OCI-LY7 (cell line): ENCODE data around the gene OR51E2. TPM values are rescaled to one million over a fixed set of nuclear protein-coding genes. Genes with fewer than 3 reads are reported as not detected.

Experiments used
- BruUV-seq: library from RNA; stranded (reverse); fragments of 400-500 nt; replicated peaks from 2 replicates; lab custom pipeline; 2021; lab: Mats Ljungman, UMichigan
- CTCF ChIA-PET: fragments of 300-600 bp; sonication (Branson Sonifier 250); formaldehyde crosslinking; loops from one replicate; lab custom pipeline; 2022; ENCODE audit warnings: antibody characterized with exemption; ENCODE audit not compliant: unreplicated experiment; lab: Charles Lee
- POLR2A ChIA-PET: fragments of 300-600 bp; sonication (Branson Sonifier 250); formaldehyde crosslinking; loops from one replicate; lab custom pipeline; 2022; ENCODE audit warnings: antibody characterized with exemption; lab: Charles Lee
- DNase-seq: peaks from one replicate; pipeline ENCODE4 v3.0.0-alpha.2; 2015; ENCODE audit warnings: low spot score
- H2AFZ ChIP-seq: fragments of 200-600 bp; sonication (generic), shearing (Covaris generic); 2 replicates; pipeline ENCODE4 v1.6.1; 2014; ENCODE audit warnings: mild to moderate bottlenecking, antibody characterized with exemption, low read length, moderate library complexity
- H3K27ac ChIP-seq: fragments of 200-600 bp; sonication (generic); 2 replicates; pipeline ENCODE4 v1.5.1; 2014; ENCODE audit warnings: mixed run types, low read depth, mild to moderate bottlenecking, moderate library complexity, low read length, inconsistent platforms; ENCODE audit not compliant: poor library complexity, severe bottlenecking
- H3K36me3 ChIP-seq: fragments of 200-600 bp; sonication (generic); 2 replicates; pipeline ENCODE4 v1.6.1; 2014; ENCODE audit warnings: mild to moderate bottlenecking, antibody characterized with exemption, low read length, moderate library complexity, mixed read lengths; ENCODE audit not compliant: insufficient read depth
- H3K4me1 ChIP-seq: fragments of 200-600 bp; sonication (generic); 2 replicates; pipeline ENCODE4 v1.5.1; 2014; ENCODE audit warnings: mild to moderate bottlenecking, low read length; ENCODE audit not compliant: insufficient read depth, poor library complexity, severe bottlenecking
- H3K4me2 ChIP-seq: fragments of 200-600 bp; sonication (generic); 2 replicates; pipeline ENCODE4 v1.6.1; 2014; ENCODE audit warnings: mild to moderate bottlenecking, low read length
- H3K4me3 ChIP-seq: fragments of 200-600 bp; sonication (generic); 2 replicates; pipeline ENCODE4 v1.5.1; 2014; ENCODE audit warnings: mild to moderate bottlenecking, low read depth, low read length; ENCODE audit not compliant: poor library complexity, severe bottlenecking
- H3K79me2 ChIP-seq: fragments of 200-600 bp; sonication (generic); 2 replicates; pipeline ENCODE4 v1.6.1; 2016; ENCODE audit warnings: low read depth, mild to moderate bottlenecking, low read length, moderate library complexity, mixed read lengths; ENCODE audit not compliant: insufficient read depth
- H3K9me2 ChIP-seq: fragments of 200-600 bp; sonication (generic); 2 replicates; pipeline ENCODE4 v1.6.1; 2016; ENCODE audit warnings: mild to moderate bottlenecking, low read length, mixed read lengths; ENCODE audit not compliant: insufficient read depth
- H3K9me3 ChIP-seq: fragments of 200-600 bp; sonication (generic); 2 replicates; pipeline ENCODE4 v1.6.1; 2014; ENCODE audit warnings: mild to moderate bottlenecking, mixed run types, low read length, mixed read lengths
- H4K20me1 ChIP-seq: fragments of 200-600 bp; sonication (generic); 2 replicates; pipeline ENCODE4 v1.6.1; 2014; ENCODE audit warnings: mild to moderate bottlenecking, antibody characterized with exemption, low read length, moderate library complexity, mixed read lengths; ENCODE audit not compliant: insufficient read depth
- EZH2phosphoT487 ChIP-seq: fragments of 200-600 bp; sonication (generic); IDR thresholded peaks from 2 replicates; pipeline ENCODE4 v1.6.1; 2018; ENCODE audit warnings: low read depth, borderline replicate concordance, mild to moderate bottlenecking, mixed run types, antibody characterized with exemption, low read length, moderate library complexity, mixed read lengths
- intact Hi-C: fragments of 100-400 bp; cut with micrococcal nuclease; formaldehyde crosslinking; loops from one replicate; pipeline ENCODE4 v1.10.0; 2022; ENCODE audit not compliant: unreplicated experiment
- total RNA-seq, 2 experiments: library from RNA; depleted of rRNA in 1 of 2; stranded (reverse); fragments of >200 nt in 1 of 2; shearing (Covaris generic) in 1 of 2; gene quantifications; 2 replicates each; pipeline ENCODE4 v1.2.3, GENCODE V29; 2014 to 2022
- TF ChIP-seq, protein P1 (sequence below): fragments of 200-600 bp; sonication (generic); conservative IDR thresholded peaks from 2 replicates; pipeline ENCODE4 v1.5.1; 2014; ENCODE audit warnings: mild to moderate bottlenecking, antibody characterized with exemption, low read length, moderate library complexity, mixed read lengths

Gene OR51E2
- total RNA-seq, 2 experiments from 2014 or later: not detected

DNA sequence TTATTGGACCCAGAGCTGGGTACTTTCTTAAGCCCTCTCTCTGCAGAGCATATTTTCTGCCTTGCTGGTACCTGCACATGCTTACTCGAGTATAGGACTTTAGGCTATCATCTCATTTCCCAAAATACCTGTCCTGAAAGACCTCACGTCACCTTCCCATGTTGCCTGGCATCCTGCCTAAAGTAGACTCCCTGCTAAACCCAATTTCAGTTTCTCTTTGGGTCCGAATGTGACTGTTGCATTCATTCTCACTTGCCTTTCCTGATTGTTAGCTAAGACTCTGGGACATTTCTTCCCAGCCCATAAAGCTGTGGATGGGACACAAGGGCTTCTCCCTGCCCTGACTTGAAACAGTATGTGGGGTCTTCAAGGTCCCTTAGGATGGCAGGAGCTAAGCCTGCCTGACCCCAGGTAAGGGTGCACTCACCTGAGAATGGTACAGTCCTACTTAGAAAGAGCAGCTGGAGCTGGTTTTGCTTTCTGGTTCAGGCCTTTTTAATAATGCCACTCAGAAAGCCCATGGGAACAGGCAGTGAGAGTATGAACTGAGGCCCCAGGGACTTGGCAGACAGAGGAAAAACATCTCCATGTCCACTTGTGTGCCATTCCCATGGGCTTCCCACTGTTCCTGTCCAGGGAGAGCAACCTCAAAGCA lies 12.9 kb downstream of the OR51E2 start:
- TF ChIP-seq, protein P1, sequence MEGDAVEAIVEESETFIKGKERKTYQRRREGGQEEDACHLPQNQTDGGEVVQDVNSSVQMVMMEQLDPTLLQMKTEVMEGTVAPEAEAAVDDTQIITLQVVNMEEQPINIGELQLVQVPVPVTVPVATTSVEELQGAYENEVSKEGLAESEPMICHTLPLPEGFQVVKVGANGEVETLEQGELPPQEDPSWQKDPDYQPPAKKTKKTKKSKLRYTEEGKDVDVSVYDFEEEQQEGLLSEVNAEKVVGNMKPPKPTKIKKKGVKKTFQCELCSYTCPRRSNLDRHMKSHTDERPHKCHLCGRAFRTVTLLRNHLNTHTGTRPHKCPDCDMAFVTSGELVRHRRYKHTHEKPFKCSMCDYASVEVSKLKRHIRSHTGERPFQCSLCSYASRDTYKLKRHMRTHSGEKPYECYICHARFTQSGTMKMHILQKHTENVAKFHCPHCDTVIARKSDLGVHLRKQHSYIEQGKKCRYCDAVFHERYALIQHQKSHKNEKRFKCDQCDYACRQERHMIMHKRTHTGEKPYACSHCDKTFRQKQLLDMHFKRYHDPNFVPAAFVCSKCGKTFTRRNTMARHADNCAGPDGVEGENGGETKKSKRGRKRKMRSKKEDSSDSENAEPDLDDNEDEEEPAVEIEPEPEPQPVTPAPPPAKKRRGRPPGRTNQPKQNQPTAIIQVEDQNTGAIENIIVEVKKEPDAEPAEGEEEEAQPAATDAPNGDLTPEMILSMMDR: no peak
- no peak for TF ChIP-seq EZH2phosphoT487
- CTCF ChIA-PET: interaction anchor here (0.5 kb wide), 1 partner anchor 981 kb away, joined by 3 read pairs; no protein-coding TSS in a partner anchor

DNA sequence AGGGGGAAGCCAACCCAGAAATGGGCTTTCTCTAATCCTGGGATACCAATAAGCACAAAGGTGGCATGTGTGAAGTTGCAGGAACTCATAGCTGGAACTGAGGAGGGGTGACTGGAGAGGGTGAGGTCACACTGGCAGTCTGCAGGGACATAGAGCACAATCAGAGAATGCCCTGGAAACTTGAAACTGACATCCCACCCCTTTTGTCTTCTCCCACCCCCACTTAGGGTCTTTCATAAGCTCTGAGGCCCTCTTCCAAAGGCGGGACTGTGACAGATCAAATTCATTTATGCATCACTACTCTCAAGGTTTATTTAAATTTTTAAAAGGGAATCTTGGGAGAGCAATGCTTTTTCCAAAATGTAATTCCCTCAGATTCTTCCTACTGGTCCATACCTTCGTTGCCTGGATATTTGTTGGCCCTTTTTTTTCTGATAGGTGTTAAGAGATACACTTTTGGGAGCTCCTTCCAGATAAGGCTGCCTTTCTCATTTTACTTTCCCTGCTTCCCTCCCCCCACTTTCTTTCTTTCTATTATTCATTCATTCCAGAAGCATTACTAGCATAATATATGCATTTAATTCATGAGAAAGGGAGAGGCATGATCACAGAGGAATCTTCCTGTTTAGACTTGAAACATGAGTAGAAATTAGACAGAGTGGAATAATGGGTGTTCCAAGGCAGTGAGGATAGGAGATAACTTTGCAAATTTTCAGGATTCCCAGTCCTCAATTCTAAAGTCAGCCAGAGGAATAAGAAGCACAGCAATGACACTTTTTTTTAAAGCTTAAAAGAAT lies 14.8 kb downstream of the OR51E2 start:
- H3K79me2 ChIP-seq: no peaks in the 10 kb centered on the region
- no peaks in the 10 kb centered on the region for H3K9me2 ChIP-seq
- intact Hi-C loops: no loop called here
- H2AFZ ChIP-seq: no peak overlapping the region
- CTCF ChIA-PET: no interaction called here
- POLR2A ChIA-PET: interaction anchor here (0.6 kb wide), 1 partner anchor 184 kb away, joined by 3 read pairs; no protein-coding TSS in a partner anchor
- H3K9me3 ChIP-seq: no peaks in the 10 kb centered on the region
- no peak overlapping the region for H3K4me2 ChIP-seq
- TF ChIP-seq, protein P1: no peak
- no peak for TF ChIP-seq EZH2phosphoT487
- H4K20me1 ChIP-seq: no peaks in the 10 kb centered on the region
- no peak overlapping the region for H3K27ac ChIP-seq
- BruUV-seq: no TSS peak
- no peak for DNase-seq
- H3K4me1 ChIP-seq: no peaks in the 10 kb centered on the region
- H3K36me3 ChIP-seq: no peaks in the 10 kb centered on the region
- H3K4me3 ChIP-seq: no peak overlapping the region

More for the DNA sequence above, 12.9 kb downstream of the OR51E2 start:
- POLR2A ChIA-PET: no interaction called here
- intact Hi-C loops: no loop called here
- H3K4me2 ChIP-seq: no peak overlapping the region
- no peaks in the 10 kb centered on the region for H3K79me2 ChIP-seq
- H3K27ac ChIP-seq: no peak overlapping the region
- H3K36me3 ChIP-seq: no peaks in the 10 kb centered on the region
- no peaks in the 10 kb centered on the region for H3K9me2 ChIP-seq
- no peaks in the 10 kb centered on the region for H4K20me1 ChIP-seq
- no TSS peak for BruUV-seq
- no peak for DNase-seq
- no peak overlapping the region for H2AFZ ChIP-seq
- H3K4me3 ChIP-seq: no peak overlapping the region
- no peaks in the 10 kb centered on the region for H3K4me1 ChIP-seq
- H3K9me3 ChIP-seq: no peaks in the 10 kb centered on the region

DNA sequence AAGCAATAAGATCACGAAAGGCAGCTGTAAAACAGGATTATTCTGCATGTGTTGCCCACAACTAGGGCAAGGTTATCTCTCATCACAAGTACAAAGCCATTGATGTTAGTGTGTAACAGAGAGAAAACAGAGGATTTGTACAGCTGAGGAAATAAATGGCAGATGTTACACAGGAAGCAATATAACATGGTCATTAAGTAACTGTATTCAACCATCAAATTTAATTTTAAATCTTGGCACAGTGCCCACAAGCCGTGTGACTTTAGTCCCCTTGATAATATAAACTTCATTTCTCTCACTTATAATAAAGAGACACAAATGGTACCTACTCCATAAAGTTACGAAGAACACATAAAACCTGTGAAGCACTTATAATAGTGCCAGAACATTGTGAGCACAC lies 17.3 kb downstream of the OR51E2 start:
- POLR2A ChIA-PET: no interaction called here
- TF ChIP-seq, protein P1: no peak
- no peak for TF ChIP-seq EZH2phosphoT487
- no TSS peak for BruUV-seq

More for the DNA sequence above, 17.3 kb downstream of the OR51E2 start:
- no peak for DNase-seq
- H4K20me1 ChIP-seq: no peaks in the 10 kb centered on the region
- no peak overlapping the region for H3K27ac ChIP-seq
- H3K4me3 ChIP-seq: no peak overlapping the region
- CTCF ChIA-PET: no interaction called here
- no peak overlapping the region for H3K4me2 ChIP-seq
- no peaks in the 10 kb centered on the region for H3K36me3 ChIP-seq
- no peaks in the 10 kb centered on the region for H3K9me3 ChIP-seq
- no peak overlapping the region for H2AFZ ChIP-seq
- no peaks in the 10 kb centered on the region for H3K9me2 ChIP-seq
- H3K4me1 ChIP-seq: no peaks in the 10 kb centered on the region
- no peaks in the 10 kb centered on the region for H3K79me2 ChIP-seq
- intact Hi-C loops: no loop called here
